ENCODE data around the gene MEF2A.

DNA sequence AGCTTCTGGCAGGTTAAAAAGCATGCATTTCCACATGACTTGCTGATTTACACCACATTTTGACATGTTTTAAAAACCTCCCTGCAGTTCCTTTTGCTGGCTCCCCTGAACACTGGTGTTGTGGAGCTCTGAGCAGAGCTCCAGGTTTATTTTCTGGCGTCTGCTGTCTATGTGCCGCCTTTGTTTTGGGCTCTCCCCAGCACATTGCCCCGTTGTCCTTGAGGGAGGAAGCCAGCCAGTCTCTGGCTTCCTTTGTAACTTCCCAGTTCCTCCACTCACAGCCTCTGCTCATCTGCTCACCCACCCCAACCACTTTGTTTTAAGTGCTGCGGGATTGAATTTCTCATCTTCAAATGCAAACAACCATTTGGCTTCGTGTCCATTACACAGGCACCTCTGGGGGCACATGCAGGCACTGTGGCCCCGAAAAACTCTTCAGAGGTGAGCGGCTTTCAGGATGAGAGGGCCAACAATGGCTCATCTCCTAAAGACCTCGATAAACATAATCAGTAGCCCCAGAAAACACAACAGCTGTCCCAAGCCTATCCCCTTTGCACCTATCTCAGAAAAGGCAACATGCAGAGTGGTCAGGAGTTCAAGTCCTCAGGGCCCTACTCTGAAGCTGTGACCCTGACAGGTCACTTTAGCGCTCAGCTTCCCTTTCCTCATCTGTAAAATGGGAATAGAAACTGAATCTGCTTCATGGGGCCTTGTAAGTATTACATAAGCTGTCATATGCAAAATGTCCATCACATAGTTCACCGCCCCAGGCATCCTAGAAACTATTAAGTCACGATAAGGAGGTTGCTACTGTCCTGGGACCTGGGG is 1.3 kb upstream of the MEF2A start:
- TF ChIP-seq CTCF (IDR thresholded peaks at IDR 0.05) = no peak
- TF ChIP-seq EZH2 (IDR thresholded peaks at IDR 0.05; ENCODE audit: borderline replicate concordance, insufficient read depth, low read depth, low read length, poor library complexity, severe bottlenecking) = no peak
